HG03575 (cell line): ENCODE results near the gene PRR35.

Source experiments
- ATAC-seq: cut with Tn5 transposase; IDR thresholded peaks from one replicate; pipeline ENCODE4 v1.9.1; 2021; ENCODE audit not compliant: unreplicated experiment, insufficient number of reproducible peaks, low FRiP score; ENCODE audit errors: extremely low read depth

The PRR35 gene

GRCh38 chr16:543301-544164 lies 16.7 kb upstream of the PRR35 start:
- no peak for ATAC-seq

GRCh38 chr16:544517-544916 lies 15.7 kb upstream of the PRR35 start:
- no peak for ATAC-seq

GRCh38 chr16:546909-547770 lies 13.1 kb upstream of the PRR35 start:
- ATAC-seq, result no peak

- no peak for ATAC-seq
Measured at GRCh38 chr16:548586-548985, 11.6 kb upstream of the PRR35 start.

GRCh38 chr16:549544-550263 lies 10.5 kb upstream of the PRR35 start:
- ATAC-seq, result no peak

GRCh38 chr16:551210-551609 lies 9.0 kb upstream of the PRR35 start:
- ATAC-seq, result no peak

- no peak for ATAC-seq
Measured at GRCh38 chr16:552171-552570, 8.0 kb upstream of the PRR35 start.

GRCh38 chr16:553601-554296 lies 6.4 kb upstream of the PRR35 start:
- ATAC-seq, result no peak

- no peak for ATAC-seq
Measured at GRCh38 chr16:554297-554621, 5.9 kb upstream of the PRR35 start.

- ATAC-seq, result no peak
Measured at GRCh38 chr16:554640-555365, 5.4 kb upstream of the PRR35 start.

- no peak for ATAC-seq
Measured at GRCh38 chr16:555528-556473, 4.4 kb upstream of the PRR35 start.

- ATAC-seq, result no peak
Measured at GRCh38 chr16:556474-557173, 3.6 kb upstream of the PRR35 start.

GRCh38 chr16:557463-558297 lies 2.5 kb upstream of the PRR35 start:
- no peak for ATAC-seq

GRCh38 chr16:558298-559020 lies 1.7 kb upstream of the PRR35 start:
- no peak for ATAC-seq

- no peak for ATAC-seq
Measured at GRCh38 chr16:559021-559380, 1.2 kb upstream of the PRR35 start.
